Measurements from ENCODE around the gene ADCY5.

The ADCY5 gene

DNA sequence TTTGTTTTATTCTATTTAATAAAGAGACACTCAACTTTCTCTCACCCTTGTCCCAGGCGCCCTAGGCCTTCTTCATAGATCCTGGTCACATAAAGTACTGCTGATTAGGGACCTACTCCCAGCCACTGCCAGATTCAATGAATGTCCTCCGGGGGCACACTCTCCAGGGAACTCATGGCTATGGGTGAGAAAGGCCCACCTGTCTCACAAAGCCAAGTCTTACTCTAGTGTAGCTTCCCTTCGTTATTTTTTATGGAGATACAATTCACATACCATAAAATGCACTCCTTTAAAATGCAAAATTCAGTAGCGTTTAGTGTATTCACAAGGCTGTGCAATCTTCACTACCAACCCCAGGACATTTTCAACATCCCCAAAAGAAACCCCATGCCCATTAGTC, 87.8 kb downstream of the ADCY5 start:
- DNase-seq, result no peak

DNA sequence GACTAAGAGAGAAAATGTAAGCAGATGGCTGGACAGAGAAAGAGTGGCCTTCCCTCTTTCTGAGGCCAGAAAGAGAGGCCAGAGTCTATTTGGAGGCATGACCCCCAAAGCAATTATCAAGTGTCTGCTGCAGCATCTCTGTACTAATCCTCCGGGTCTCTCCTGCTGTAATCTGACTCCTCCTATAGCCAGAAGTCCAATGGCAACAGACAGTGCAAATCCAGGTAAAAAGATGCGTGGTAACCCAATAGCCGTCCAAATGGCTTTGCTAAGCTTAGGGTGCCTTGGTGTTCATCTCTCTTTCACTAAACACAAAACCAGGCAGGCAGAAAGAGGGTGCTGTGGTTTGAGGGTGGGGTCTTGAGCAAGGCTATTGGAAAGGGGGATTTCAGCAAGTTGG, 91.6 kb downstream of the ADCY5 start:
- DNase-seq, result no peak

DNA sequence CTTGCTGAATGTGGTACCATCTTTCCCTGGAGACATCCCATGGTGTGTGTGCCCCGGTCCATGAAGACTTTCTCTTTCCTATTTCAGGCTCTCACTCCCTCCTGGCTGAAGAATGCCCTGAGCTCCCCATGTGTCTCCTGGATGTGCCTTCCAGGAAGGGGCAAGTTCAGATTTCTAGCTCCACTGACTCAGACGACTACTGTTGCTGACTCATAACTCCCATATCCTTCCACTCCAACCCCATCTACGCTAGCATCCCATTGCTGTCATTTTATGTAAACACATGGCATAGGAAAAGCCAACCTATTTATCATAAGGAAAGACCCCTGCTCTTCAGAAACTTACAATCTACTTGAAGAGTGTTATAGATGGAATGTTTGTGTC, 95.0 kb downstream of the ADCY5 start:
- DNase-seq, result no peak

DNA sequence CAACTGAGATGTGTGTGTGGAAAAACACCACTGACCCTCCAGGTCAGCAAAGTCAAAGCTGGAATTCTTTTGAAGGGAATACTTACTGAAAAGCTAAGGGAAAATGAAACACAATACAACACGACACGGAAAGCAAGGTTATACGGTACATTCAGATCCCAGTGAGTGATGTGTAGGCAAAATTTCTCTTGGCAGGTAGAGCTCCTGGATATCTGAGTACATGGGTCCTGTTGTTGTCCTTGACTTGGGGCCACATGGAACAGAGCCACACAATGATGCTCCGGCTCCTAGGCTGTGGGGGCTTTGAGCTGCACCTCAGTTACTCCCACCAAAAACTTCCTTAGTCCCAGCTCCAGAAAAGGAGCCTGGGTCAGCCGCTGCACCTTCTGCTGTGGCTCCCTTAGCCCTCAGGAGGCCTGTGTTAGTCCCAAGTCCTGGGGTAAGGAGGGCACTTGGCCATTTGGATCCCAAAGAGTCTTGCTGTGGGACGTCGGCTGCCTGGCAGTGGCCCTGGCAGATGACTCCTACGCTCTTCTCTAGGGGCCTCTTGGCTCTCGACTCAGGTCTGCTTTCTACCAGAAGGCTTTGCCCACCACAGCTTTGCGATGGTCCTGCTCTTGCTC, 95.6 kb downstream of the ADCY5 start:
- no peak for DNase-seq

- DNase-seq, result no peak
Observed at GRCh38 chr3:123352134-123352554, 96.7 kb downstream of the ADCY5 start.

DNA sequence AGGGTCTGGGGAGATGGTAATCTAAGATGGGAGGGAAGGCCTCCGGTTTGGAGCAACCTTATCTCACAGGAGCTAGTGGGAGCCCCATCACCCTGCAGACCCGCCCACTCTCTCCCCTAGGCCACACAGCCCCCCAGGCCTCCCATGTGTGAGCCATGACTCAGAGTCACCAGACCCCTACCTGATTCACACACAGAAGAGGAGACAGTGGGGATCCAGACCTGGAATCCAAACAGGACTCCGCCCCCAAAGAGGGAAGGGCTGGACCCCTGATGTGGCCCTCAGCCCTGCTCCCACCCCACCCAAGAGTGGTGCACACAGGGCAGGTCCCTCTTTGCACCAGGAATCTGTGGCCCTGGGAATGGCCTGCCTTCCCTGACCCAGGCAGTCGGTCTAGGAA, 97.4 kb downstream of the ADCY5 start:
- no peak for DNase-seq

DNA sequence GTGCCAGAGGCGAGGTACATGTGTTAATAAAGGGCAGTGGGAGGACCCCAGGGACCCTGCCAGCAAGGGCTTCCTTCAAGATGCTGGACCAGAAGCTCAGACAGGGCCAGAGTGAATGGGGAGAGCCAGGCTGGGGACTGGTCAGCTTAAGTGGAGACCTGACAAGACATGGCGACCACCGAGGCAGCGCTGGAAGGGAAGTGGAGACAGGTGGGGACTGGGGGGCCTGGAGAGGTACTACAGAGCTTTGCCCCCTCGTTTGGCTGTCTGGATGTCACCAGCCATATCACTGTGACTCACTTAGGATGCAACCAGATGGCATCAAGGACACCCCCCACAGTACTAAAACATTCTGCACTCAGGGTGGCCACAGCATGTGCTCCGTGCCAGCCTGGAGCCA, 97.9 kb downstream of the ADCY5 start:
- no peak for DNase-seq

GRCh38 chr3:123349566-123350435, 99.1 kb downstream of the ADCY5 start:
- no peak for DNase-seq

GRCh38 chr3:123349201-123349535, 99.7 kb downstream of the ADCY5 start:
- DNase-seq, result no peak

DNA sequence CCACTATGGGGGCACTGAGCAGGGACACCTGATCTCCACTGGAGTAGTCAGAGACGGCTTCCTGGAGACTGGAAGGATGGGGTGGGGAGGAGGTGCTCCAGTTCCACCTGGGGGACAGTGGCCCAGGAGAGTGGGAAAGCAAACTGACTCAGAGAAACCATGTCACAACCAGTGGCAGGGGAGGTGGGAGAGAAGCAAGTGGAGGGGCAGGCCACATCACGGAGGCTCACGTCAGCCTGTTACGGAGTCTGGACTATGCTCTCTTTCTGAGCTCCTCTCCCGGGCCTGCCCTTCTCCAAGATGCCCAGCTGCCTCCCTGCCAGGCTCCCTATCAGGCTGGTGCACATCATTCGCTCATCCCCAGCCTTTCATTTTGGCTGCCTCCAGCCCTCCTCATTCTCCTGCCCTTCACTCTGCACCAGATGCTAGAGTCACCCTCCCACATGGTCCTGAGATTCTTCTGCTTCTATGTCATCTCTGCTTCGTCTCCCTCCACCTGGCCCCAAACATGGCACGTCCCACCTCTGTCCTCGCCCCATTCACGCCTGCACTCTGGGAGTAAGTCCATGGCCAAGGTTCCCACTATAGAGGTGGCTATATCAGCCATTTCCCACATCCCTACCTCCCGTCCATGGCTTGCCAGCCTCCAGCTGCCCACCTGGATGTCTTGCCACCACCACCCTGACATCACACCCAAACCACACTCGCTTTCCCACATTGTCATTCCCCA, 100.3 kb downstream of the ADCY5 start:
- no peak for DNase-seq

GRCh38 chr3:123347691-123348264, 101.1 kb downstream of the ADCY5 start:
- DNase-seq, result no peak

DNA sequence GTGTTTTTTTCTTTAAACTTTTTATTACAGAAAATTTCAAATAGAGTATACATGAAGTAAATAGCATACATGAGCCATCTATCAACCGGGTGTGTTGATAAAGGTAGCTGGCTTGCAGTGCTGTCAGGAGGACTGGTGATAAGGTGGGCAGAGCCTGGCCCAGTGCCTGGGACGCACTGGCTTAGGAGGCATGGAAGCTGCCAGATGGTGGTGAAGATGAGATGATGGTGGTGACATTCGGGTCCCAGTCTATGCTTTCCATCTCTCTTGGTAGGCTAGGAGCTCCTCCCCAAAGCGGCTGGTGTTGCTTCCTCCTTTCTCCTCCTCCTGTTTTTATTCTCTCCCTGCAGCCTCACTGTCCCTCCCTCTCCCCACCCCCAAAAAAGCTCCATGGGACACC, 101.7 kb downstream of the ADCY5 start:
- DNase-seq, result no peak

DNA sequence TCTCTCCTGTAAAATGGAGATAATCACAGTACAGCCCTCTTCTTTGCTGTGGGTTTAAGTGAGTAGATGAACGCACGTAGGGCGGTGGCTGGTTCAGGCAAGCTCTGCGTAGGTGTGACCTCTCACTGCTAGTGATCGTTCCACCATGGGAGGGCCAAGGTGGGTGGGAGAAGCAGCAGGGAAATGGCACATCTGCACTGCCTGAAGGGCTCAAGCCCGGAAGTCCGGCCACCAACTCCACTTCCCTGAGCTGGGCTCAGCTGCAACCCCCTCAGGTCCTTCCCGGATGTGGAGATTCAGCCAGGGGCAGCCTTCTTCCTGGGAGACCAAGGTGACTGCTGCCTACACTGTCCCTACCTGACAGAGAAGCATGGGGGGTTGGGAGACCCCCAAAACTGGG, 102.9 kb downstream of the ADCY5 start:
- DNase-seq, result no peak

- no peak for DNase-seq
Observed at GRCh38 chr3:123344907-123345594, 103.8 kb downstream of the ADCY5 start.

DNA sequence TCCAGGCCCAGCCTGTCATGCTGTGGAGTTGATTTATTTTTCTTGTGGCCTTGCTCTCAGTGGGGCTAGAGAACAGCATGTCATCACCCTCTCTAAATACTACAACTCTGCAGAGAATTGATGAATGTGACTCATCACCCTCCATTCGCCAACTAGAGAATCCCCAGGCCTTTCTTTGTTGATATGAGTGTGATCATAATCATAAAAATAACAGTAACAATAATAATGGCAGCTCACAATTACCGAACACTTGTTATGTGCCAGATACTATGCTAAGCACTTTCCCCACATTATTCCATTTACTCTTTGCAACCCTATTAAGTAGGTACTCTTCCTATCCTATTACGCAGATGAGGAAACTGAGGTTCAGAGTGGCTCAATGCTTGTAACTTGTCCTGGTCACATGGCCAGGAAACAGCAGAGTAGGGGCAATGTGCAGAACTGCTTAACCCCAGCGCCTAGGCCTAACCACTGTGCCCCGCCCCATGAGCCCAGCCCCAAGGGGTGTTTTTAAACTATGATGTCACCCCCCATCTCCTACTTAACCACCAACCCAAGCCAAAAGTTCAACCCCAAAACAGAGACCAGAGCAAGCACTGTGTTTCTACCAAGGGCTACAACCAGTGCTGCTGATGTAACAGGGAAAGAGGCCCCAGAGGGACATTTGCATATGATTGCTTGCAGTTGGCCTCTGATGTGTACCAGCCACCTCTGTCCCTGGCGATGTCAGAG, 104.5 kb downstream of the ADCY5 start:
- no peak for DNase-seq

DNA sequence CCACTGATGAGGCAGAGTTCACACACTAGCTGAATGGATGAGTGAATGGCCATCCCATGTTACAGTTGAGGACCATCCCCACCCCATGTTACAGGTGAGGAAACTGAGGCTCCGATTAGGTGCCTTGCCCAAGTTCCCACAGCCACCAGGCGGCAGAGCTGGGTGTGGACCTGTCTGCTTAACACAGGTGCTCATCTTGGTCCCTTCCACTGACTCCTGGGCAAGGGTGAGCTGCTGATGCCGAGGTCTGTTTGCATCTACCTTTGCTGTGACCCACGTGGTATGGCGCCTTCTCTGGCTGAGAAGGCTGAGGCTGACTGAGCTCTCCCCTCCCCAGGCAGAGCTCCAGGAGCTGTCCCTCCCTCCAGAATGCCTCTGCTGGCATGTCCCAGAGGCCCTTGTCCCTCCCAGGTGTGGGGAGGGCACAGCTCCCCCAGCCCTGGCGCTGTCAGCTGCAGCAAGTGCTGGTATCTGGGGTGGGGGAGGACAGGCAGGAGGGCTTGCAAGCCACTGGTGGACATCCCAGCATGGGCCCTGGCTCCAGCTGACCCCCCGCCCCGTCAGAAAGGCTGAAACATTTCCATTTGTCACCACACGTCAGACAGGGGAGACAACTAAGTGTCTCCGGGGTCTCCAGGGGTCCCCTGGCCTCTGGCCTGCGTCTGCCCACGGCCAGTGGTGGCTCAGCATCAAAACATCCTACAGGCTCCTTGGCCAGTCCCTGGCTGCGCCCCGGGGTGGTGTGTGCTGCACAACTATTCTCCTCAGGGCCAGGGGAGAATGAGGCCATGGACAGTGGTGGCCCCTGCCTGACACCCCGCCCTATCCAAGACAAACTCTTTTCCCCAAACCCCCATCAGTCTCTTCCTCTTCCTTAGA, 105.4 kb downstream of the ADCY5 start:
- DNase-seq, result no peak

- no peak for DNase-seq
Observed at GRCh38 chr3:123342631-123343080, 106.2 kb downstream of the ADCY5 start.

DNA sequence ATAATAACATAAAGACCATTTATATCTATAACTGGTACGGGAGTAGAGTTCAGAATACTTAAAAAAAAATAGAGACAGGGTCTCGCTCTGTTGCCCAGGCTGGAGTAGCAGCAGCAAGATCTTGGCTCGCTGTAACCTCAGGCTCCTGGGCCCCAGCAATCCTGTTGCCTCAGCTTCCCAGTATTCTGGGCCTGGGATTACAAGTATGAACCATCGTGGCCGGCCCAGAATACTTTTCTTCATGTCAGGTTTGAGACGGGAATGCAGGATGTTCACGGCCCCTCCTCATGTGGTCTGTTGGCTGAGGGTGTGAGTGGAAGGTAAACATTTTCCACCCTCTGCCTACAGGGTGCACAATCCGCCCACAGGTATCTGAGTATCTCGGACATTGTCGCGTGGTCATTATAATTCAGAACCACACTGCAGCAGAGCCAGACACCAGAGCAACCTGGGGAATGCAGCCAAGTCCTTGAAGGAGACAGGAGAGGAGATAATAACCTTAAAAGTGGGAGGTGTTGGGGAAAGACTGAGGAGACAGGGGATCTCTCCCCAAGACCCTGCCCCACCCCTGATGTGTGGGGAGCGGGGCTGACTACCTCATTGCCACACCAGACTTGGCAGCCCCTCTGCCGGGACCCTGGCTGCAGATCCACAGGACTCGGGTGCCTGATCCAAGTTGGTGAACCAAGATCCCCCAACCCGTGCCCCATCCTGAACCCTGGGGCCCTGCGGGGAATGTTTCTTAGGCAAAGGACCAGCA, 106.8 kb downstream of the ADCY5 start:
- DNase-seq, result no peak

GRCh38 chr3:123340336-123340735, 108.6 kb downstream of the ADCY5 start:
- DNase-seq, result no peak

- DNase-seq, result no peak
Observed at GRCh38 chr3:123339302-123339701, 109.6 kb downstream of the ADCY5 start.
